ENCODE results near the gene NUP210L.

NUP210L gene

GRCh38 chr1:154190550-154190949 is 35.7 kb upstream of the NUP210L start:
- H3K4me3 ChIP-seq (ENCODE audit: low read depth, low read length): no peak overlapping the region

GRCh38 chr1:154186852-154187501 is 32.1 kb upstream of the NUP210L start:
- no peak for TF ChIP-seq POLR2A (IDR thresholded peaks at IDR 0.05; ENCODE audit: extremely low read depth, insufficient read length)
- no peak for TF ChIP-seq CTCF (IDR thresholded peaks at IDR 0.05; ENCODE audit: low read depth, low read length)
- no peak for TF ChIP-seq MAX (IDR thresholded peaks at IDR 0.05; ENCODE audit: low read depth, low read length)
- no peak for TF ChIP-seq MYC (IDR thresholded peaks at IDR 0.05; ENCODE audit: low read depth, low read length)
- DNase-seq (ENCODE audit: low read depth): no peak
- H3K4me3 ChIP-seq (ENCODE audit: low read depth, low read length): no peak overlapping the region

More at GRCh38 chr1:154190550-154190949, 35.7 kb upstream of the NUP210L start:
- TF ChIP-seq MYC (IDR thresholded peaks at IDR 0.05; ENCODE audit: low read depth, low read length): no peak
- no peak for TF ChIP-seq CTCF (IDR thresholded peaks at IDR 0.05; ENCODE audit: low read depth, low read length)
- TF ChIP-seq MAX (IDR thresholded peaks at IDR 0.05; ENCODE audit: low read depth, low read length): no peak
- TF ChIP-seq POLR2A (IDR thresholded peaks at IDR 0.05; ENCODE audit: extremely low read depth, insufficient read length): no peak
- DNase-seq (ENCODE audit: low read depth): no peak

DNA sequence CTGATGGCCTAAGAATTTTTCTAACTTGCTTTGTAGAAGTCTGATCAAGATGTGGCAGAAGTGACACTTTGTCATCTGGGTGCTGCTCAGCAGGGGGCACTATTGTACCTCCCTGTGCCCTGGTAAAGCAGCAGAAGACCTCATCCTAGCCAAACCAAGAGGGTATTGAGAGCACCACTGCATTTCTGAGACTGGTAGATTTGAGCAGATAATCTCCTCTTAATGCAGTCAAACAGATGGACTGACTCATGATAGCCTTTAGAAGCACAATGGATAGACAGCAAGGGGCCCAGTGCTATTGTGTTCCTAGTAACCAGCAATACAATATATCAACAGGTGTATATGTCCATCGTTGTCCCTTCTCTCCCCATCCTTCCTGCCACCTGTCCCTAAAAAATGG is 31.3 kb upstream of the NUP210L start:
- H3K4me3 ChIP-seq (ENCODE audit: low read depth, low read length): no peak overlapping the region
- TF ChIP-seq POLR2A (IDR thresholded peaks at IDR 0.05; ENCODE audit: extremely low read depth, insufficient read length) (no peak), CTCF (IDR thresholded peaks at IDR 0.05; ENCODE audit: low read depth, low read length) (peak; percentile 70)
- peak; percentile 84 for DNase-seq (ENCODE audit: low read depth)

DNA sequence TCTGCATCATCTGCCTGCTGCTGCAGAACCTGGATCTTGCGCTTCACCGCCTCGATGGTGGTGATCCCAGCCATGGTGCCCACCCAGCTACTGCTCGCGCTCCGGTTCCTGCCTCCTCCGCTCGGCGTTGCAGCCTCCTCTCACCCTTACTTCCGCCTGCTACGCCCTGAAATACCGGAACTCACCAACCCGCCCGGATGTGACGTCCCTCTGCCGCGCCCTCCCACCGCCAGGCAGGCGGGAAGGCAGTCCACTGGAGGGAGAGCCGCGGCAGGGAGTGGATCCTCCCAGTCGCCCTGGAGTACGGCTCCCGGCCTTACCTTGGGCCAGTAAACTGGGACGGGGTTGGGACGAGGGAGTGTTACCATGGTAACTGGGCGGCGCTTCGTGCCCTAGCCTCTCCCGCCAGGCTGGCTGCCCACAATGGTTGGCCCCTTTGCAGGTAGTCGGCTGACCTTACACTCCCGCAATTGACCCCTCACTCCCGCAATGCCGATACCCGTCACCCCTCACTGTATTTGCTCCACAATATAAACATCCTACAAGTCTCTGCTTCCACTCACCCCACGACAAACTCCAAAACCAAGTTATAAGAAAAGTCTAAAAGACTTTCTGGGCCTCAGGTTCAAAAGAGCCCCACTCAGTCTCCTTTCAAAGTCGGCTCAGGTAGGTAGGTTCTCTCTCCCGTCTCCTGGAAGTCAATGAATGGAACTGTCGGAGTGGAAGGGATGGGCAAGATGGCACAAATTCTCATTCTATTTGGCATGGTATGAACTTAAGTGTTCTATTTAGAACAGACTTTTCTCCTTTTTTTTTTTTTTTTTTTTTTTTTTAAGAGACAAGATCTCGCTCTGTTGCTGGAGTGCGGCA is 28.4 kb upstream of the NUP210L start:
- peak; percentile 97 for DNase-seq (ENCODE audit: low read depth)
- TF ChIP-seq CTCF (IDR thresholded peaks at IDR 0.05; ENCODE audit: low read depth, low read length) (no peak), POLR2A (IDR thresholded peaks at IDR 0.05; ENCODE audit: extremely low read depth, insufficient read length) (peak; percentile 95)
- peak overlapping the region; percentile 81 for H3K4me3 ChIP-seq (ENCODE audit: low read depth, low read length)

DNA sequence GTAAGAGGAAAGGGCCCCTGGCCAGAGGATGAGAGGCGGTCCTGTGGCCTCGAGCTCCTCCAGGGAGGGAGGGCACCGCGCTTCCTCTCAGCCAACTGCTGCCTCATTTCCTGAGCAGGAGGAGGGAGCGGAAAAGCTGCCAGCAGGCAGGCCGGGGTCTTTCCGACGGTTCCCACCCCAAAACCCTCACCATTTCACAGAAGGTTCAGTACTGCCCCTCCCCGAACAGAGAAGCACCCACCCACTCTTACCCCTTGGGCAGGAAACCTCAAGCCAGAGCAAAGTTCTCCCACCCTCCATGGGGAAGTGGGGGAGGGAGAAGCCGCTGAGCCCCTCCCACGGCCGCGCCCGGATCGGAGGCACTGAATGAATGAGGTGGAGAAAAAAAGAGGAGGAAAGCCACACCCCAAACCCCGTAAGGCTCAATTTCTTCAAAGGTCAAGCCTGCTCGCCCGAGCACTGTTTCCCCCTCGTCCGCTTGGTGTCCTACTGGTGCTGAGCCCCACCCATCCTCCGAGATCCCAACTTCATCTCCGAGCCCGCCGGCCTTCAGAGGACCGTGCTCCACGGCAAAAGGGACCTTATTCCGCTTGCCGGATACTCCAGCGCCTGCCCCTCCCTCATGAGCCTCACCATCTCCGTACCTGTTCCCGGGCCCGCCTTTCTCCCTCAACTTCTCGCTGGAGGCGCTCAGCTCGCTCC is 27.6 kb upstream of the NUP210L start:
- peak; percentile 98 for DNase-seq (ENCODE audit: low read depth)

More for the DNA sequence above, 27.6 kb upstream of the NUP210L start:
- peak overlapping the region; percentile 81 for H3K4me3 ChIP-seq (ENCODE audit: low read depth, low read length)
- TF ChIP-seq MYC (IDR thresholded peaks at IDR 0.05; ENCODE audit: low read depth, low read length) (peak; percentile 80), MAX (IDR thresholded peaks at IDR 0.05; ENCODE audit: low read depth, low read length) (peak; percentile 49; the same call in 1 of the 2 replicates), CTCF (IDR thresholded peaks at IDR 0.05; ENCODE audit: low read depth, low read length) (no peak), POLR2A (IDR thresholded peaks at IDR 0.05; ENCODE audit: extremely low read depth, insufficient read length) (no peak)

All from NB4 (cell line).